Measurements from ENCODE around the gene C22orf15.
A peak's percentile ranks its signal among the peaks of the same experiment; 100 is the strongest.

Gene C22orf15

DNA sequence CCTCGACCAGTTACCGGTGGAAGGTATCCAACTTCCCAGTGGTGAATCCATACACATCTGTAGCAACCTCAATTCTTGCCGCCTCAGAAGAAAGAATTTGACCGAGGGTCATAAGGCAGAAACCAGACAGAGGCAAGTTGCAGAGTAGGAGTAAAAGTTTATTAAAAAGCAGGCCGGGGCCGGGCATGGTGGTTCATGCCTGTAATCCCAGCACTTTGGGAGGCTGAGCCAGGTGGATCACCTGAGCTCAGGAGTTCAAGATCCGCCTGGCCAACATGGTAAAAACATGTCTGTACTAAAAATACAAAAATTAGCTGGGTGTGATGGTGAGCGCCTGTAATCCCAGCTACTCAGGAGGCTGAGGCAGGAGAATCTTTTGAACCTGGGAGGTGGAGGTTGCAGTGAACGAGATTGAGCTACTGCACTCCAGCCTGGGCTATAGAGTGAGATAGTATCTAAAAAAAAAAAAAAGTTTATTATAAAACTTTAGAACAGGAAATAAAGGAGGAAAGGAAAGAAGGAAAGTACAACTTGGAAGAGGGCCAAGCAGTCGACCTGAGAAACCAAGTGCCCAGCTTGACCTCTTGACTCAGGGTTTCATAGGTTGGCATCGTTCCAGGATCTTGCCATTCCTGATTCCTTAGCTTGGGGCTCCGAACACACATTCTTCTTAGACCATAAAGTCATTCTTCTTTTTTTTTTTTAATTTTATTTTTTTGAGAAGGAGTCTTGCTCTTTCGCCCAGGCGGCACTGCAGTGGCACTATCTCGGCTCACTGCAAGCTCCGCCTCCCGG lies 44.2 kb upstream of the C22orf15 start:
- TF ChIP-seq RAD21 (IDR thresholded peaks at IDR 0.05; ENCODE audit: low read depth) (no peak), NFIC (IDR thresholded peaks at IDR 0.05) (peak; percentile 71)

GRCh38 chr22:23720855-23721254 lies 41.9 kb upstream of the C22orf15 start:
- TF ChIP-seq EP300 (IDR thresholded peaks at IDR 0.05; ENCODE audit: borderline replicate concordance) (no peak), NFIC (IDR thresholded peaks at IDR 0.05) (no peak), CREB1 (IDR thresholded peaks at IDR 0.05; ENCODE audit: low read depth) (no peak), REST (IDR thresholded peaks at IDR 0.05; ENCODE audit: low read depth) (no peak), TAF1 (IDR thresholded peaks at IDR 0.05; ENCODE audit: low read depth) (no peak), ZBTB7A (IDR thresholded peaks at IDR 0.05; ENCODE audit: low read depth) (no peak), EGR1 (IDR thresholded peaks at IDR 0.05) (no peak), TCF12 (IDR thresholded peaks at IDR 0.05; ENCODE audit: low read depth) (no peak), FOXM1 (IDR thresholded peaks at IDR 0.05; ENCODE audit: borderline replicate concordance, low read depth) (no peak), YY1 (IDR thresholded peaks at IDR 0.05; ENCODE audit: low read depth) (no peak), CEBPB (IDR thresholded peaks at IDR 0.05) (no peak), TEAD4 (IDR thresholded peaks at IDR 0.05) (no peak), RAD21 (IDR thresholded peaks at IDR 0.05; ENCODE audit: low read depth) (no peak), USF1 (IDR thresholded peaks at IDR 0.05) (no peak), MAX (IDR thresholded peaks at IDR 0.05) (no peak)

GRCh38 chr22:23722160-23722559 lies 40.6 kb upstream of the C22orf15 start:
- TF ChIP-seq USF1 (IDR thresholded peaks at IDR 0.05) (no peak), REST (IDR thresholded peaks at IDR 0.05; ENCODE audit: low read depth) (no peak), RAD21 (IDR thresholded peaks at IDR 0.05; ENCODE audit: low read depth) (no peak), ZBTB7A (IDR thresholded peaks at IDR 0.05; ENCODE audit: low read depth) (no peak), CEBPB (IDR thresholded peaks at IDR 0.05) (no peak), EP300 (IDR thresholded peaks at IDR 0.05; ENCODE audit: borderline replicate concordance) (no peak), TCF12 (IDR thresholded peaks at IDR 0.05; ENCODE audit: low read depth) (no peak), YY1 (IDR thresholded peaks at IDR 0.05; ENCODE audit: low read depth) (no peak), CREB1 (IDR thresholded peaks at IDR 0.05; ENCODE audit: low read depth) (no peak), NFIC (IDR thresholded peaks at IDR 0.05) (no peak), MAX (IDR thresholded peaks at IDR 0.05) (no peak), EGR1 (IDR thresholded peaks at IDR 0.05) (no peak), TEAD4 (IDR thresholded peaks at IDR 0.05) (no peak), FOXM1 (IDR thresholded peaks at IDR 0.05; ENCODE audit: borderline replicate concordance, low read depth) (no peak), TAF1 (IDR thresholded peaks at IDR 0.05; ENCODE audit: low read depth) (no peak)

DNA sequence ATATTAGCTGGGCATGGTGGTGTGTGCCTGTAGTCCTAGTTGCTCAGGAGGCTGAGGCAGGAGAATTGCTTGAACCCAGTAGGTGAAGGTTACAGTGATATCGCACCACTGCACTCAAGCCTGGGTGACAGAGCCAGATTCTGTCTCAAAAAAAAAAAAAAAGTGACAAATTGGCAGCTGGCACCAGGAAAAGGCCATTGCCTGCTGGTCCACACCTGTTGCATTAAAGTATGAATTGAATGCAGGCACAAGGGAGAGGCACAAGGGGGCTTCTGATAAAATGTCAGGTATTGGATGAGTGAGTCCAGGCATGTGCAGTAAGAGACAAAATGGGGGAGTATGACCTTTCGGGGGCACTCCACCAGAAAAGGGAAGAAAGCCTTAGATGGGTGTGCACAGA lies 40.1 kb upstream of the C22orf15 start:
- TF ChIP-seq TAF1 (IDR thresholded peaks at IDR 0.05; ENCODE audit: low read depth) (no peak), TCF12 (IDR thresholded peaks at IDR 0.05; ENCODE audit: low read depth) (no peak), FOXM1 (IDR thresholded peaks at IDR 0.05; ENCODE audit: borderline replicate concordance, low read depth) (no peak), MAX (IDR thresholded peaks at IDR 0.05) (no peak), CEBPB (IDR thresholded peaks at IDR 0.05) (no peak), EGR1 (IDR thresholded peaks at IDR 0.05) (no peak), RAD21 (IDR thresholded peaks at IDR 0.05; ENCODE audit: low read depth) (no peak), ZBTB7A (IDR thresholded peaks at IDR 0.05; ENCODE audit: low read depth) (no peak), YY1 (IDR thresholded peaks at IDR 0.05; ENCODE audit: low read depth) (no peak), NFIC (IDR thresholded peaks at IDR 0.05) (no peak), USF1 (IDR thresholded peaks at IDR 0.05) (no peak), EP300 (IDR thresholded peaks at IDR 0.05; ENCODE audit: borderline replicate concordance) (no peak), REST (IDR thresholded peaks at IDR 0.05; ENCODE audit: low read depth) (no peak), CREB1 (IDR thresholded peaks at IDR 0.05; ENCODE audit: low read depth) (no peak), TEAD4 (IDR thresholded peaks at IDR 0.05) (no peak)
